C4-2B (cell line): ENCODE measurements around the gene CFD.

ENCODE experiments used
- CTCF ChIP-seq: fragments of 450-650 bp; conservative IDR thresholded peaks from 2 replicates; pipeline ENCODE4 v1.5.1; 2017; ENCODE audit warnings: mild to moderate bottlenecking
- ZFX ChIP-seq: fragments of 450-650 bp; IDR thresholded peaks from 2 replicates; pipeline ENCODE4 v1.6.1; 2017

DNA sequence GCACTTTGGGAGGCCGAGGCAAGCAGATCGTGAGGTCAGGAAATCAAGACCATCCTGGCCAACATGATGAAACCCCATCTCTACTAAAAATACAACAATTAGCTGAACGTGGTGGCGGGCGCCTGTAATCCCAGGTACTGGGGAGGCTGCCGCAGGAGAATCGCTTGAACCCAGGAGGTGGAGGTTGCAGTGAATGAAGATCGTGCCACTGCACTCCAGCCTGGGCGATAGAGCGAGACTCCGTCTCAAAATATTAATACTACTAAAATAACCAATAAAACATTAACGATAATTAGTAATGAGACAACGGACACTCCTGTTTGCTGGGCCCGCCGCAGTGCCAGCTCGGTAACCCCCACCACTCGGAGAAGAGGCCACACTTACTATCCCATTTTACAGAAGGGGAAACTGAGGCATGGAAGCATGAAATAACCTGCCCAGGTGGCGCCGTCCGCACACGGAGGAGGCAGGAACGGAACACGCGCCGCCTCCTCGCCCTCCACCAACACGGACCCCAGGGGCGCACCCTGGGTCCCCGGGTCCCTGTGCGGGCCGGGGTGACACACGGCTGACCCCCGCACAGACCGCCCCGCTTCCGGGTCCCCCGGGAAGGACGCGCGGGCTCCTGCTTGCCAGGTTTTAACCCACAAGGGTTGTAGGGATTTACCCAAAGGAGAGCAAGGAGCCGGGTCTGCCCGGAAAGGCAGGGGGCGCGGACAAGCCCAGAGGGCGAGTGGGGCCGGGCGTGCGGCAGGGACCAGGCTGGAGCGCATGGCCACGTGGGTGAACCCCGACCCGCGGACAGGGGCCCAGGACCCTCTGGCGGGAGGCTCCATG lies 52.0 kb downstream of the CFD start:
- TF ChIP-seq CTCF, result no peak
- no peak for TF ChIP-seq ZFX
